ENCODE results near the gene MCM7. TPM values are rescaled to one million over a fixed set of nuclear protein-coding genes. Genes with fewer than 3 reads are reported as not detected.

Gene MCM7
- total and polyA plus RNA-seq, 10 of the 15 experiments (the other 5 are each of a cell fraction or from before 2014, with no cell fraction given): 183 to 383 (median 244) TPM

- TF ChIP-seq, protein P1, sequence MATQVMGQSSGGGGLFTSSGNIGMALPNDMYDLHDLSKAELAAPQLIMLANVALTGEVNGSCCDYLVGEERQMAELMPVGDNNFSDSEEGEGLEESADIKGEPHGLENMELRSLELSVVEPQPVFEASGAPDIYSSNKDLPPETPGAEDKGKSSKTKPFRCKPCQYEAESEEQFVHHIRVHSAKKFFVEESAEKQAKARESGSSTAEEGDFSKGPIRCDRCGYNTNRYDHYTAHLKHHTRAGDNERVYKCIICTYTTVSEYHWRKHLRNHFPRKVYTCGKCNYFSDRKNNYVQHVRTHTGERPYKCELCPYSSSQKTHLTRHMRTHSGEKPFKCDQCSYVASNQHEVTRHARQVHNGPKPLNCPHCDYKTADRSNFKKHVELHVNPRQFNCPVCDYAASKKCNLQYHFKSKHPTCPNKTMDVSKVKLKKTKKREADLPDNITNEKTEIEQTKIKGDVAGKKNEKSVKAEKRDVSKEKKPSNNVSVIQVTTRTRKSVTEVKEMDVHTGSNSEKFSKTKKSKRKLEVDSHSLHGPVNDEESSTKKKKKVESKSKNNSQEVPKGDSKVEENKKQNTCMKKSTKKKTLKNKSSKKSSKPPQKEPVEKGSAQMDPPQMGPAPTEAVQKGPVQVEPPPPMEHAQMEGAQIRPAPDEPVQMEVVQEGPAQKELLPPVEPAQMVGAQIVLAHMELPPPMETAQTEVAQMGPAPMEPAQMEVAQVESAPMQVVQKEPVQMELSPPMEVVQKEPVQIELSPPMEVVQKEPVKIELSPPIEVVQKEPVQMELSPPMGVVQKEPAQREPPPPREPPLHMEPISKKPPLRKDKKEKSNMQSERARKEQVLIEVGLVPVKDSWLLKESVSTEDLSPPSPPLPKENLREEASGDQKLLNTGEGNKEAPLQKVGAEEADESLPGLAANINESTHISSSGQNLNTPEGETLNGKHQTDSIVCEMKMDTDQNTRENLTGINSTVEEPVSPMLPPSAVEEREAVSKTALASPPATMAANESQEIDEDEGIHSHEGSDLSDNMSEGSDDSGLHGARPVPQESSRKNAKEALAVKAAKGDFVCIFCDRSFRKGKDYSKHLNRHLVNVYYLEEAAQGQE (IDR thresholded peaks at IDR 0.05; ENCODE audit: low read depth, low read length): no peak
- TF ChIP-seq RELA (IDR thresholded peaks at IDR 0.05; ENCODE audit: borderline replicate concordance, partially characterized antibody): peak; percentile 88
- peak; percentile 63 for TF ChIP-seq CBFB (IDR thresholded peaks at IDR 0.05; ENCODE audit: low read depth)
- no peak for TF ChIP-seq NFXL1 (IDR thresholded peaks at IDR 0.05; ENCODE audit: borderline replicate concordance)
- TF ChIP-seq MYC (IDR thresholded peaks at IDR 0.05; ENCODE audit: insufficient read depth, insufficient read length, insufficient replicate concordance, low read length, severe bottlenecking): peak; percentile 82
- peak; percentile 86 for TF ChIP-seq SREBF1 (IDR thresholded peaks at IDR 0.05; ENCODE audit: low read length)
- TF ChIP-seq ELK1 (IDR thresholded peaks at IDR 0.05; ENCODE audit: low read depth, low read length): peak; percentile 73; the same call in 1 of the 2 replicates
- TF ChIP-seq, protein P2, sequence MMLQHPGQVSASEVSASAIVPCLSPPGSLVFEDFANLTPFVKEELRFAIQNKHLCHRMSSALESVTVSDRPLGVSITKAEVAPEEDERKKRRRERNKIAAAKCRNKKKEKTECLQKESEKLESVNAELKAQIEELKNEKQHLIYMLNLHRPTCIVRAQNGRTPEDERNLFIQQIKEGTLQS (IDR thresholded peaks at IDR 0.05; ENCODE audit: borderline replicate concordance, extremely low read depth, low read depth, low read length): no peak
- peak; percentile 79; the same call in 1 of the 2 replicates for TF ChIP-seq RB1 (IDR thresholded peaks at IDR 0.05; ENCODE audit: borderline replicate concordance)
- TF ChIP-seq GABPA (IDR thresholded peaks at IDR 0.05; ENCODE audit: low read depth): peak; percentile 98
- no peak for TF ChIP-seq JUNB (IDR thresholded peaks at IDR 0.05)
- peak; percentile 12 for TF ChIP-seq KLF5 (IDR thresholded peaks at IDR 0.05; ENCODE audit: partially characterized antibody)
- peak; percentile 96 for TF ChIP-seq POLR2A (IDR thresholded peaks at IDR 0.05; ENCODE audit: low read depth, low read length)
- no peak for TF ChIP-seq FOS (IDR thresholded peaks at IDR 0.05; ENCODE audit: borderline replicate concordance, extremely low read depth, insufficient read length)
- TF ChIP-seq FOXM1 (IDR thresholded peaks at IDR 0.05; ENCODE audit: low read depth, low read length): 0 out of 2 replicates have a peak, but pooled peaks have one; percentile 42
- 0 out of 2 replicates have a peak, but pooled peaks have one; percentile 36 for TF ChIP-seq POLR2AphosphoS2 (IDR thresholded peaks at IDR 0.05; ENCODE audit: low read depth, low read length)
- TF ChIP-seq NR2C1 (IDR thresholded peaks at IDR 0.05): peak; percentile 99
- TF ChIP-seq, protein P3, sequence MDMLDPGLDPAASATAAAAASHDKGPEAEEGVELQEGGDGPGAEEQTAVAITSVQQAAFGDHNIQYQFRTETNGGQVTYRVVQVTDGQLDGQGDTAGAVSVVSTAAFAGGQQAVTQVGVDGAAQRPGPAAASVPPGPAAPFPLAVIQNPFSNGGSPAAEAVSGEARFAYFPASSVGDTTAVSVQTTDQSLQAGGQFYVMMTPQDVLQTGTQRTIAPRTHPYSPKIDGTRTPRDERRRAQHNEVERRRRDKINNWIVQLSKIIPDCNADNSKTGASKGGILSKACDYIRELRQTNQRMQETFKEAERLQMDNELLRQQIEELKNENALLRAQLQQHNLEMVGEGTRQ (IDR thresholded peaks at IDR 0.05; ENCODE audit: borderline replicate concordance, low read depth, low read length): no peak; the same call in 1 of the 2 replicates
- TF ChIP-seq NR2C2 (IDR thresholded peaks at IDR 0.05; ENCODE audit: borderline replicate concordance, control insufficient read depth, insufficient read length, low read depth): peak; percentile 94
- peak; percentile 30; the same call in 1 of the 2 replicates for TF ChIP-seq ZNF207 (IDR thresholded peaks at IDR 0.05; ENCODE audit: borderline replicate concordance)
- TF ChIP-seq JUND (IDR thresholded peaks at IDR 0.05; ENCODE audit: low read depth, low read length): peak; percentile 60; the same call in 1 of the 2 replicates
- TF ChIP-seq POU2F2 (IDR thresholded peaks at IDR 0.05; ENCODE audit: borderline replicate concordance, low read depth, low read length): peak; percentile 67; the same call in 1 of the 3 replicates
- no peak for TF ChIP-seq SUZ12 (IDR thresholded peaks at IDR 0.05; ENCODE audit: unreplicated experiment)
- TF ChIP-seq NFYB (IDR thresholded peaks at IDR 0.05; ENCODE audit: insufficient read depth, low read depth, low read length): no peak
- TF ChIP-seq PAX5 (IDR thresholded peaks at IDR 0.05; ENCODE audit: borderline replicate concordance, low read depth, low read length): peak; percentile 74; the same call in 1 of the 2 replicates
- 0 out of 2 replicates have a peak, but pooled peaks have one; percentile 50 for TF ChIP-seq STAT1 (conservative IDR thresholded peaks at IDR 0.05)
These were observed 19.6 kb downstream of the MCM7 start, which contains the start of gene ZNF3 (continued) for GRCh38 chr7:100081535-100082102.
